ENCODE measurements around the gene FSTL4. TPM values are rescaled to one million over a fixed set of nuclear protein-coding genes. Genes with fewer than 3 reads are reported as not detected.

The FSTL4 gene
- polyA plus RNA-seq, 1 donor from 2014 or later: 0.57 TPM

DNA sequence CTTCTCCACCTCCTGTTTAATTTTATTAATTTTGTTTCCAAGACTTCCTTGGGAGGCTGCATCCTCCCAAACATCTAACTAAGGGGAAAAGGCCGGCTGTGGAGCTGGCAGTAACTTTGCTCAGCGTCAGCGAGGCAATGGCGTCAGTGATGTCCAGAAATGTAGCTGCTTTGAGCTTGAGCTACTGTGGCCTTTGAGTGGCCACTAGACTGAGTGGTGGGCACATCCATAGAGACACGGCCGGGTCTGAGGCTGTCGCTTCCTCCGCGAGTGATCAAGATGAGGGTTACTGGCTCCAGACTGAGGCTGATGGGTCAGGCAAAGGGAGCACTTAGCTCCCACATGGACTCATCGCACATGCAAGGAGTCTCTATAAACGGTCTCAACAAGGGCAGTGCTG, 283.5 kb downstream of the FSTL4 start:
- H3K4me3 ChIP-seq (ENCODE audit: low read length): no peak overlapping the region
- H3K27ac ChIP-seq (ENCODE audit: low read length): no peak overlapping the region
- H3K4me2 ChIP-seq (ENCODE audit: low read length): no peak overlapping the region
- H3F3A ChIP-seq (ENCODE audit: insufficient read depth, low read length, poor library complexity, severe bottlenecking): no peaks in the 10 kb centered on the region
- H4K20me1 ChIP-seq (ENCODE audit: insufficient read depth): no peaks in the 10 kb centered on the region
- TF ChIP-seq, protein P1, sequence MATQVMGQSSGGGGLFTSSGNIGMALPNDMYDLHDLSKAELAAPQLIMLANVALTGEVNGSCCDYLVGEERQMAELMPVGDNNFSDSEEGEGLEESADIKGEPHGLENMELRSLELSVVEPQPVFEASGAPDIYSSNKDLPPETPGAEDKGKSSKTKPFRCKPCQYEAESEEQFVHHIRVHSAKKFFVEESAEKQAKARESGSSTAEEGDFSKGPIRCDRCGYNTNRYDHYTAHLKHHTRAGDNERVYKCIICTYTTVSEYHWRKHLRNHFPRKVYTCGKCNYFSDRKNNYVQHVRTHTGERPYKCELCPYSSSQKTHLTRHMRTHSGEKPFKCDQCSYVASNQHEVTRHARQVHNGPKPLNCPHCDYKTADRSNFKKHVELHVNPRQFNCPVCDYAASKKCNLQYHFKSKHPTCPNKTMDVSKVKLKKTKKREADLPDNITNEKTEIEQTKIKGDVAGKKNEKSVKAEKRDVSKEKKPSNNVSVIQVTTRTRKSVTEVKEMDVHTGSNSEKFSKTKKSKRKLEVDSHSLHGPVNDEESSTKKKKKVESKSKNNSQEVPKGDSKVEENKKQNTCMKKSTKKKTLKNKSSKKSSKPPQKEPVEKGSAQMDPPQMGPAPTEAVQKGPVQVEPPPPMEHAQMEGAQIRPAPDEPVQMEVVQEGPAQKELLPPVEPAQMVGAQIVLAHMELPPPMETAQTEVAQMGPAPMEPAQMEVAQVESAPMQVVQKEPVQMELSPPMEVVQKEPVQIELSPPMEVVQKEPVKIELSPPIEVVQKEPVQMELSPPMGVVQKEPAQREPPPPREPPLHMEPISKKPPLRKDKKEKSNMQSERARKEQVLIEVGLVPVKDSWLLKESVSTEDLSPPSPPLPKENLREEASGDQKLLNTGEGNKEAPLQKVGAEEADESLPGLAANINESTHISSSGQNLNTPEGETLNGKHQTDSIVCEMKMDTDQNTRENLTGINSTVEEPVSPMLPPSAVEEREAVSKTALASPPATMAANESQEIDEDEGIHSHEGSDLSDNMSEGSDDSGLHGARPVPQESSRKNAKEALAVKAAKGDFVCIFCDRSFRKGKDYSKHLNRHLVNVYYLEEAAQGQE (IDR thresholded peaks at IDR 0.05; ENCODE audit: borderline replicate concordance): no peak
- TF ChIP-seq POLR2AphosphoS5 (IDR thresholded peaks at IDR 0.05): no peak
- TF ChIP-seq RAD21 (conservative IDR thresholded peaks at IDR 0.05): no peak
- TF ChIP-seq SMC3 (conservative IDR thresholded peaks at IDR 0.05; ENCODE audit: poor library complexity): no peak
- TF ChIP-seq MXI1 (conservative IDR thresholded peaks at IDR 0.05; ENCODE audit: poor library complexity, severe bottlenecking): no peak
- no peak for TF ChIP-seq EP300 (conservative IDR thresholded peaks at IDR 0.05; ENCODE audit: poor library complexity, severe bottlenecking)
- no peak for TF ChIP-seq EZH2 (IDR thresholded peaks at IDR 0.05; ENCODE audit: borderline replicate concordance, insufficient read depth, low read length, poor library complexity, severe bottlenecking)
- no peak for TF ChIP-seq TAF1 (IDR thresholded peaks at IDR 0.05; ENCODE audit: low read depth)
- TF ChIP-seq, protein P2, sequence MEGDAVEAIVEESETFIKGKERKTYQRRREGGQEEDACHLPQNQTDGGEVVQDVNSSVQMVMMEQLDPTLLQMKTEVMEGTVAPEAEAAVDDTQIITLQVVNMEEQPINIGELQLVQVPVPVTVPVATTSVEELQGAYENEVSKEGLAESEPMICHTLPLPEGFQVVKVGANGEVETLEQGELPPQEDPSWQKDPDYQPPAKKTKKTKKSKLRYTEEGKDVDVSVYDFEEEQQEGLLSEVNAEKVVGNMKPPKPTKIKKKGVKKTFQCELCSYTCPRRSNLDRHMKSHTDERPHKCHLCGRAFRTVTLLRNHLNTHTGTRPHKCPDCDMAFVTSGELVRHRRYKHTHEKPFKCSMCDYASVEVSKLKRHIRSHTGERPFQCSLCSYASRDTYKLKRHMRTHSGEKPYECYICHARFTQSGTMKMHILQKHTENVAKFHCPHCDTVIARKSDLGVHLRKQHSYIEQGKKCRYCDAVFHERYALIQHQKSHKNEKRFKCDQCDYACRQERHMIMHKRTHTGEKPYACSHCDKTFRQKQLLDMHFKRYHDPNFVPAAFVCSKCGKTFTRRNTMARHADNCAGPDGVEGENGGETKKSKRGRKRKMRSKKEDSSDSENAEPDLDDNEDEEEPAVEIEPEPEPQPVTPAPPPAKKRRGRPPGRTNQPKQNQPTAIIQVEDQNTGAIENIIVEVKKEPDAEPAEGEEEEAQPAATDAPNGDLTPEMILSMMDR (IDR thresholded peaks at IDR 0.05; ENCODE audit: poor library complexity, severe bottlenecking): no peak
- no peaks in the 10 kb centered on the region for H3K79me2 ChIP-seq (replicated peaks; ENCODE audit: insufficient read depth, low read length)
- no peaks in the 10 kb centered on the region for H3K9me3 ChIP-seq (ENCODE audit: low read length)
- no peak overlapping the region for H2AFZ ChIP-seq (ENCODE audit: low read depth, low read length)
- no peaks in the 10 kb centered on the region for H3K9me2 ChIP-seq (ENCODE audit: insufficient read depth, low read length)
- H3K9ac ChIP-seq (ENCODE audit: low read length): no peak overlapping the region
- H3K36me3 ChIP-seq (ENCODE audit: insufficient read depth, low read length): no peaks in the 10 kb centered on the region
- H3K27me3 ChIP-seq (ENCODE audit: insufficient read depth, low read depth, low read length): no peaks in the 10 kb centered on the region

DNA sequence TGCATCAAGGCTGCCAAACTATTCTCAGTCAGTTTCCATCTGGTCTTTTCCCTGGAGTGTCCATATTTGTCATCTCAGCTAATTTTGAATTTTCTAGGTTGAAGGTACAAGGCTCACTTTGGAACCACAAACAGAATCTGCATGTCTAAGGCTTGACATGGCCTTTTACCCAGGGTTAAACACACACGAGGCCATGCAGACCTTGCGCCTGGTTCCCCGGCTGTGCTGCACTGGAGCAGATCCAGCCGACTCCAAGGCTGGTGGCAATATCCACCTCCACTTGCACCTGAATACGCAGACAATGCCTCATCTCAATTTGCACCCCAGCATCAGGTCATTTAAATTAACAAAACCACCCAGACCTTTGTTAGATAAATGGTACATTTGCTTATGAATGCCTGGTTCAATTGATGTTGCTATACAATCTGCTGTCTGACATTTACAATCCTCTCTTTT, 284.4 kb downstream of the FSTL4 start:
- no peaks in the 10 kb centered on the region for H4K20me1 ChIP-seq (ENCODE audit: insufficient read depth)
- H3K27me3 ChIP-seq (ENCODE audit: insufficient read depth, low read depth, low read length): no peaks in the 10 kb centered on the region
- no peaks in the 10 kb centered on the region for H3F3A ChIP-seq (ENCODE audit: insufficient read depth, low read length, poor library complexity, severe bottlenecking)
- no peaks in the 10 kb centered on the region for H3K9me2 ChIP-seq (ENCODE audit: insufficient read depth, low read length)
- no peak overlapping the region for H3K4me2 ChIP-seq (ENCODE audit: low read length)
- no peaks in the 10 kb centered on the region for H3K36me3 ChIP-seq (ENCODE audit: insufficient read depth, low read length)
- no peaks in the 10 kb centered on the region for H3K9me3 ChIP-seq (ENCODE audit: low read length)
- H2AFZ ChIP-seq (ENCODE audit: low read depth, low read length): no peak overlapping the region
- H3K27ac ChIP-seq (ENCODE audit: low read length): no peak overlapping the region
- TF ChIP-seq, protein P1 (IDR thresholded peaks at IDR 0.05; ENCODE audit: borderline replicate concordance): no peak
- TF ChIP-seq EZH2 (IDR thresholded peaks at IDR 0.05; ENCODE audit: borderline replicate concordance, insufficient read depth, low read length, poor library complexity, severe bottlenecking) (no peak), SMC3 (conservative IDR thresholded peaks at IDR 0.05; ENCODE audit: poor library complexity) (no peak), MXI1 (conservative IDR thresholded peaks at IDR 0.05; ENCODE audit: poor library complexity, severe bottlenecking) (no peak), TAF1 (IDR thresholded peaks at IDR 0.05; ENCODE audit: low read depth) (no peak)
- TF ChIP-seq, protein P2 (IDR thresholded peaks at IDR 0.05; ENCODE audit: poor library complexity, severe bottlenecking): no peak
- H3K9ac ChIP-seq (ENCODE audit: low read length): no peak overlapping the region
- H3K4me3 ChIP-seq (ENCODE audit: low read length): no peak overlapping the region
- H3K79me2 ChIP-seq (replicated peaks; ENCODE audit: insufficient read depth, low read length): no peaks in the 10 kb centered on the region

Data from neural cell (in vitro differentiated cells).